Measurements from ENCODE around the gene ACAP1. TPM values are rescaled to one million over a fixed set of nuclear protein-coding genes. Genes with fewer than 3 reads are reported as not detected.

Gene ACAP1
- total RNA-seq, 6 experiments from 2014 or later = 1.6 to 6.8 (median 2.7) TPM

DNA sequence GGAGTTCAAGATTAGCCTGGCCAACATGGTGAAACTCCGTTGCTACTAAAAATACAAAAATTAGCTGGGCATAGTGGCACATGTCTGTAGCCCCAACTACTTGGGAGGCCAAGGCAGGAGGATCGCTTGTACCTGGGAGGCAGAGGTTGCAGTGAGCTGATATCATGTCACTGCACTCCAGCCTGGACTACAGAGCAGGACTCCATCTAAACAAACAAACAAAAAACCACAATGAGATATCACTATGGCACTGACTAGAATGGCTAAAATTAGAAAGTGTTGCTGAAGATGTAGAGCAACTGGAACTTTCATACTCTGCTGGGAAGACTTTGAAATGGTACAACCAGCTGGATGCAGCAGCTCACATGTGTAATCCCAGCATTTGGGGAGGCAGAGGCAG lies 38.0 kb downstream of the ACAP1 start:
- ATAC-seq (no peak), DNase-seq (no peak)
- Histone ChIP-seq H3K27me3 (no peaks in the 10 kb centered on the region), H3K4me1 (no peaks in the 10 kb centered on the region), H3K27ac (no peak overlapping the region), H3K9me3 (no peaks in the 10 kb centered on the region), H3K36me3 (no peaks in the 10 kb centered on the region), H3K4me3 (no peak overlapping the region)
- TF ChIP-seq POLR2A (IDR thresholded peaks at IDR 0.05) = no peak
- WGBS (ENCODE audit: insufficient coverage, low coverage, low lambda C conversion rate, missing lambda C conversion rate) = no CpG with 5 or more reads among the region's 2 CpGs
- intact Hi-C loops (cut with DNase I) = no loop called here

DNA sequence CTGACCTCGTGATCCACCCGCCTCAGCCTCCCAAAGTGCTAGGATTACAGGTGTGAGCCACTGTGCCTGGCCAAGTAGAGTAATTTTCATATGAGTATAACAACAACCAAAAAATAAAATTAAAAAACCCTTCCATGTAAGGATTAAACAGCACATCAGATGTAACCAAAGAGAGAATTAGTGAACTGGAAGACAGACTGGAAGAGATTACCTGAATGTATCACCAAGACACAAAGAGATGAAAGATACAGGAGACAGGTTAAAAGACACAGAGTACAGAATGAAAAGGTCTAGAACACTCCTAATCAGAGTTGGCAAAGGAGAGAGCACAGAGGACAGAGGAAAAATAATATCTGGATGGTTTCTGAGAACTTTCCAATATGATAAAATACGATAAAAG lies 42.8 kb downstream of the ACAP1 start:
- Histone ChIP-seq H3K27me3 (no peaks in the 10 kb centered on the region), H3K4me1 (peaks cover 0 to 10% (median 0%) of the 10 kb centered on the region in 4 donors), H3K36me3 (no peaks in the 10 kb centered on the region), H3K9me3 (no peaks in the 10 kb centered on the region), H3K4me3 (no peak overlapping the region), H3K27ac (no peak overlapping the region)
- intact Hi-C loops (cut with DNase I) = no loop called here
- ATAC-seq (no peak), DNase-seq (no peak)
- 92% methylated on average over 3 of the region's 3 CpGs for WGBS (ENCODE audit: insufficient coverage, low coverage, low lambda C conversion rate, missing lambda C conversion rate)
- TF ChIP-seq POLR2A (IDR thresholded peaks at IDR 0.05) = no peak
- no peak for TF ChIP-seq CTCF (IDR thresholded peaks at IDR 0.05)

- H3K4me3 ChIP-seq = peak overlapping the region; percentile 36 to 70 (median 65)
- H3K36me3 ChIP-seq = no peaks in the 10 kb centered on the region
- H3K9me3 ChIP-seq = no peaks in the 10 kb centered on the region
- H3K4me1 ChIP-seq = peaks cover 0 to 10% (median 0%) of the 10 kb centered on the region in 4 donors
- ATAC-seq = peak; percentile 61 to 83 (median 72)
- intact Hi-C loops (cut with DNase I) = no loop called here
- H3K27ac ChIP-seq = peak overlapping the region in 1 of 3 donors; percentile 3
- no peak for TF ChIP-seq CTCF (IDR thresholded peaks at IDR 0.05)
- TF ChIP-seq POLR2A (IDR thresholded peaks at IDR 0.05) = no peak
- 20% methylated on average over 4 of the region's 7 CpGs for WGBS (ENCODE audit: insufficient coverage, low coverage, low lambda C conversion rate, missing lambda C conversion rate)
- H3K27me3 ChIP-seq = no peaks in the 10 kb centered on the region
- peak; percentile 65 to 84 (median 71) for DNase-seq
Measured at GRCh38 chr17:7380321-7380720, 44.0 kb downstream of the ACAP1 start.

DNA sequence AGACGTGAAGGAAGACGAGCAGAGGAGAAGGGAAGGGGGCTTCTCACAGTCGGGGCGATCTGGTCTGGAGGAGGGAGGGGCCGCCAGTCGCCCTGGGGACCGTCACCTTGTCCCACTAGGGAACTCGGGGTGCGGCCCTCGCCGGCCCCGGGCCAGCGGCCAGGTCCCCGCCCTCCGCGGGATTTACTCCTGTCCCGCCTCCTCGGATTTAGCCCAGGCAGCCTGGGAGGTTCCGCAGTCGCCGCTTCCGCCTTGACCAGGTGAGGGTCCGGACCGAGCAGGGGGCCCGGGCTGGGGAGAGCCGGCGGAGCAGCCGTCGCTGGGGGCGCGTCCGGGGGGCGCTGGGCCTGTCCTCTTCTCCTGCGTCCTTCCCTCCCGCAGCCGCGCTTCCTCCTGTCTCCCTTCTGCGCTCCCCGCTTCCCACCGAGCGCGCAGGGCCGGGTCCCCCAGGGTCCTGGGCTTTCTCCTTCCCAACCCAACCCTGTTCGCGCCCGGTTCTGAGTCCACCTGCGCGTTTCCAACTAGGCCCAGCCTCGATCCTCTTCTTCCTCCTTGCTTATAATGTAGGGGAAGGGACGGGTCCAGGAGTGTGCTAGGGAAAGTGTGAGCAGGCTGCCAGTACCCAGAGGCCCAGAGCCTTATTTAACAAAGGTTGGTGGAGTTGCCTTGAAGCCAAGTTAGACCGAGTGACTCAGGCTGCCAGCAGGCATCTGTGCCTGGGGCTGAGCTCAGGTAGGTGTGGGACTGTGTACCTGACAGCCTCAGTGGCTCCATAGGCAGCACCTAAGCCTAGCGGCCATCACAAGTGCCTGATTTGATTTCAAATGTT lies 44.7 kb downstream of the ACAP1 start, which contains the start of gene TNK1:
TSS of gene TNK1 (plus strand) at position 235 of the 829 bp plus-strand sequence. CDS start 1,838 bp downstream, outside the sequence.
- TF ChIP-seq CTCF (IDR thresholded peaks at IDR 0.05) = no peak
- peak; percentile 54 for TF ChIP-seq POLR2A (IDR thresholded peaks at IDR 0.05)
- Histone ChIP-seq H3K9me3 (no peaks in the 10 kb centered on the region), H3K4me3 (peak within 1 kb of the TSS; percentile 36 to 70 (median 65)), H3K27me3 (no peaks in the 10 kb centered on the region), H3K27ac (peak within 1 kb of the TSS in 1 of 3 donors; percentile 3), H3K36me3 (no peaks in the 10 kb centered on the region), H3K4me1 (peaks cover 0 to 10% (median 0%) of the 10 kb centered on the region in 4 donors)
- DNase-seq = peak; percentile 80 to 81 (median 80)
- ATAC-seq = peak; percentile 87 to 90 (median 88)
- WGBS (ENCODE audit: insufficient coverage, low coverage, low lambda C conversion rate, missing lambda C conversion rate) = 0% methylated on average over 14 of the region's 52 CpGs
- intact Hi-C loops (cut with DNase I) = no loop called here

DNA sequence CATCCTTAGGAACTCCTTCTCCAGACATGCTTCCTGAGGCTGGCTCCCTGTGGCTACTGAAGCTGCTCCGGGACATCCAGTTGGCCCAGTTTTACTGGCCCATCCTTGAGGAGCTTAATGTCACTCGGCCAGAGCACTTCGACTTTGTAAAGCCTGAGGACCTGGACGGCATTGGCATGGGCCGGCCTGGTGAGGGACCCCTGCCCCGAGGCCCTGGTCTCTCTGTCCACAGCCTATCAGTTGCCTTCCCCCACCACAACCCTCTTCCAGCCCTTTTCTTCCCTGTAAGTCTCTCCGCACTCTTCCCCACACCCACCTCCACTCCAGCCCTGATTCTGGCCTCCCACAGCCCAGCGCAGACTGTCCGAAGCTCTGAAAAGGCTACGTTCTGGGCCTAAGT lies 46.6 kb downstream of the ACAP1 start:
- intact Hi-C loops (cut with DNase I) = no loop called here
- no peak for ATAC-seq
- H3K4me1 ChIP-seq = peaks cover 0 to 10% (median 0%) of the 10 kb centered on the region in 4 donors
- no peak overlapping the region for H3K4me3 ChIP-seq
- no peak overlapping the region for H3K27ac ChIP-seq
- H3K27me3 ChIP-seq = no peaks in the 10 kb centered on the region
- 77% methylated on average over 3 of the region's 10 CpGs for WGBS (ENCODE audit: insufficient coverage, low coverage, low lambda C conversion rate, missing lambda C conversion rate)
- no peak for TF ChIP-seq CTCF (IDR thresholded peaks at IDR 0.05)
- no peak for TF ChIP-seq POLR2A (IDR thresholded peaks at IDR 0.05)
- no peak for DNase-seq
- H3K36me3 ChIP-seq = no peaks in the 10 kb centered on the region
- no peaks in the 10 kb centered on the region for H3K9me3 ChIP-seq
